ENCODE measurements around the gene MYH9. TPM values are rescaled to one million over a fixed set of nuclear protein-coding genes. Genes with fewer than 3 reads are reported as not detected.

Gene MYH9
- total and polyA plus RNA-seq, 4 donors: 32.3 to 150 (median 98.7) TPM

- H3K36me3 ChIP-seq (ENCODE audit: control insufficient read depth in 4 of 4, insufficient read depth in 3 of 4, low read depth in 1 of 4, low read length in 3 of 4): peaks cover 0 to 23% (median 18%) of the 10 kb centered on the region in 4 donors
- DNase-seq (ENCODE audit: low spot score): peak; percentile 66
- peaks cover 22 to 66% (median 41%) of the 10 kb centered on the region in 4 donors for H3K4me1 ChIP-seq (ENCODE audit: control insufficient read depth in 4 of 4, insufficient read depth in 4 of 4, low read length in 3 of 4)
- TF ChIP-seq SP1 (IDR thresholded peaks at IDR 0.05) (no peak), HNF4A (conservative IDR thresholded peaks at IDR 0.05) (no peak)
- 58% methylated on average over 15 of the region's 15 CpGs for WGBS
- no peaks in the 10 kb centered on the region for H3K9me3 ChIP-seq (ENCODE audit: control insufficient read depth in 4 of 4, low read length in 3 of 4)
- H3K27ac ChIP-seq (ENCODE audit: low read depth in 1 of 2, low read length in 2 of 2): peak overlapping the region; percentile 75 to 90
- H3K27me3 ChIP-seq (ENCODE audit: control insufficient read depth in 4 of 4, insufficient read depth in 4 of 4, low read length in 3 of 4): no peaks in the 10 kb centered on the region
- no peak overlapping the region for H3K4me3 ChIP-seq (ENCODE audit: low read depth in 1 of 3, low read length in 3 of 3)
- peak overlapping the region; percentile 0 to 26 for H3K9ac ChIP-seq (ENCODE audit: low read depth in 1 of 2, low read length in 2 of 2)
Measured at GRCh38 chr22:36331912-36332622, 55.7 kb downstream of the MYH9 start.

DNA sequence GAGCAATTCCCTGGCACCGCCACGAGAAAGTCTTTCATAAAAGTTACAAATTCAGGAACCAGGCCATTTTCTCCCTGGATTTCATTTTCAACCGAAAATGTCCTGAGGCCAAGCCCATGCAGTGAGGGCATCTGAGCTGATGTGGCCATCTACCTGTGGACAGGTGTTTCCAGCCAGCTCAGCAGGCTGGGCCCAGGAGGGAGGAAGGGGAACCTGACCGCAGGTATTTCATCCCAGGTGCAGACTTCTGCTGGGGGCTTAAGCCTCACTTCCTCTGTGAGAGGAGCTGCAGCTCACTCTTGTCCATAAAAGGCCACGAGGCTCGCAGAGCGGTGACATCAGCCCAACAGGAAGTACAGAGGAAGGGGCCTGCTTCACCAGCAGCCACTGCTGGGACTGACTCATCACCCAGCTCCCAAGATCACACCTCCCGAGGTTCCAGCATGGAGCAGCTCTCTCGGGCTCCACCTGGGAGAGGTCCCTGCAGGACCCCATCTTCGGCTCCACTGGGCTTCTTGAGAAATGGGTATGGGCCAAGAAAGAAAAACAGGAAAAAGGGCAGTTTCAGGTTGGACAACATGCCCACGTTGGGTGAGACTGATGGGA lies 56.4 kb downstream of the MYH9 start:
- Histone ChIP-seq H3K4me3 (ENCODE audit: low read depth in 1 of 3, low read length in 3 of 3) (no peak overlapping the region), H3K27ac (ENCODE audit: low read depth in 1 of 2, low read length in 2 of 2) (peak overlapping the region; percentile 75 to 90), H3K9me3 (ENCODE audit: control insufficient read depth in 4 of 4, low read length in 3 of 4) (no peaks in the 10 kb centered on the region), H3K27me3 (ENCODE audit: control insufficient read depth in 4 of 4, insufficient read depth in 4 of 4, low read length in 3 of 4) (no peaks in the 10 kb centered on the region), H3K9ac (ENCODE audit: low read depth in 1 of 2, low read length in 2 of 2) (peak overlapping the region; percentile 26 to 39), H3K36me3 (ENCODE audit: control insufficient read depth in 4 of 4, insufficient read depth in 3 of 4, low read depth in 1 of 4, low read length in 3 of 4) (peaks cover 0 to 27% (median 23%) of the 10 kb centered on the region in 4 donors), H3K4me1 (ENCODE audit: control insufficient read depth in 4 of 4, insufficient read depth in 4 of 4, low read length in 3 of 4) (peaks cover 22 to 63% (median 34%) of the 10 kb centered on the region in 4 donors)
- DNase-seq (ENCODE audit: low spot score): no peak
- TF ChIP-seq, protein P1, sequence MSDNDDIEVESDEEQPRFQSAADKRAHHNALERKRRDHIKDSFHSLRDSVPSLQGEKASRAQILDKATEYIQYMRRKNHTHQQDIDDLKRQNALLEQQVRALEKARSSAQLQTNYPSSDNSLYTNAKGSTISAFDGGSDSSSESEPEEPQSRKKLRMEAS (IDR thresholded peaks at IDR 0.05): peak; percentile 64
- TF ChIP-seq HNF4G (IDR thresholded peaks at IDR 0.05) (no peak), FOXA1 (IDR thresholded peaks at IDR 0.05) (no peak), RXRA (IDR thresholded peaks at IDR 0.05) (no peak), EGR1 (IDR thresholded peaks at IDR 0.05; ENCODE audit: low read depth in 2 of 2) (no peak), GABPA (IDR thresholded peaks at IDR 0.05 in 1 of 2, conservative IDR thresholded peaks at IDR 0.05 in 1 of 2) (peak in 1 of 2 donors; percentile 48), YY1 (IDR thresholded peaks at IDR 0.05) (peak; percentile 29), HNF4A (conservative IDR thresholded peaks at IDR 0.05) (no peak), RAD21 (IDR thresholded peaks at IDR 0.05) (no peak), SP1 (IDR thresholded peaks at IDR 0.05) (no peak), TAF1 (conservative IDR thresholded peaks at IDR 0.05) (no peak), JUND (IDR thresholded peaks at IDR 0.05) (peak; percentile 85 to 89), FOXA2 (IDR thresholded peaks at IDR 0.05) (no peak), NR2F2 (IDR thresholded peaks at IDR 0.05) (no peak)
- TF ChIP-seq, protein P2, sequence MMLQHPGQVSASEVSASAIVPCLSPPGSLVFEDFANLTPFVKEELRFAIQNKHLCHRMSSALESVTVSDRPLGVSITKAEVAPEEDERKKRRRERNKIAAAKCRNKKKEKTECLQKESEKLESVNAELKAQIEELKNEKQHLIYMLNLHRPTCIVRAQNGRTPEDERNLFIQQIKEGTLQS (IDR thresholded peaks at IDR 0.05): peak; percentile 9
- TF ChIP-seq, protein P3, sequence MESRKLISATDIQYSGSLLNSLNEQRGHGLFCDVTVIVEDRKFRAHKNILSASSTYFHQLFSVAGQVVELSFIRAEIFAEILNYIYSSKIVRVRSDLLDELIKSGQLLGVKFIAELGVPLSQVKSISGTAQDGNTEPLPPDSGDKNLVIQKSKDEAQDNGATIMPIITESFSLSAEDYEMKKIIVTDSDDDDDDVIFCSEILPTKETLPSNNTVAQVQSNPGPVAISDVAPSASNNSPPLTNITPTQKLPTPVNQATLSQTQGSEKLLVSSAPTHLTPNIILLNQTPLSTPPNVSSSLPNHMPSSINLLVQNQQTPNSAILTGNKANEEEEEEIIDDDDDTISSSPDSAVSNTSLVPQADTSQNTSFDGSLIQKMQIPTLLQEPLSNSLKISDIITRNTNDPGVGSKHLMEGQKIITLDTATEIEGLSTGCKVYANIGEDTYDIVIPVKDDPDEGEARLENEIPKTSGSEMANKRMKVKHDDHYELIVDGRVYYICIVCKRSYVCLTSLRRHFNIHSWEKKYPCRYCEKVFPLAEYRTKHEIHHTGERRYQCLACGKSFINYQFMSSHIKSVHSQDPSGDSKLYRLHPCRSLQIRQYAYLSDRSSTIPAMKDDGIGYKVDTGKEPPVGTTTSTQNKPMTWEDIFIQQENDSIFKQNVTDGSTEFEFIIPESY (IDR thresholded peaks at IDR 0.05): no peak
- TF ChIP-seq, protein P4, sequence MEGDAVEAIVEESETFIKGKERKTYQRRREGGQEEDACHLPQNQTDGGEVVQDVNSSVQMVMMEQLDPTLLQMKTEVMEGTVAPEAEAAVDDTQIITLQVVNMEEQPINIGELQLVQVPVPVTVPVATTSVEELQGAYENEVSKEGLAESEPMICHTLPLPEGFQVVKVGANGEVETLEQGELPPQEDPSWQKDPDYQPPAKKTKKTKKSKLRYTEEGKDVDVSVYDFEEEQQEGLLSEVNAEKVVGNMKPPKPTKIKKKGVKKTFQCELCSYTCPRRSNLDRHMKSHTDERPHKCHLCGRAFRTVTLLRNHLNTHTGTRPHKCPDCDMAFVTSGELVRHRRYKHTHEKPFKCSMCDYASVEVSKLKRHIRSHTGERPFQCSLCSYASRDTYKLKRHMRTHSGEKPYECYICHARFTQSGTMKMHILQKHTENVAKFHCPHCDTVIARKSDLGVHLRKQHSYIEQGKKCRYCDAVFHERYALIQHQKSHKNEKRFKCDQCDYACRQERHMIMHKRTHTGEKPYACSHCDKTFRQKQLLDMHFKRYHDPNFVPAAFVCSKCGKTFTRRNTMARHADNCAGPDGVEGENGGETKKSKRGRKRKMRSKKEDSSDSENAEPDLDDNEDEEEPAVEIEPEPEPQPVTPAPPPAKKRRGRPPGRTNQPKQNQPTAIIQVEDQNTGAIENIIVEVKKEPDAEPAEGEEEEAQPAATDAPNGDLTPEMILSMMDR (IDR thresholded peaks at IDR 0.05; ENCODE audit: low read depth, low read length, missing input control): no peak
- TF ChIP-seq, protein P5, sequence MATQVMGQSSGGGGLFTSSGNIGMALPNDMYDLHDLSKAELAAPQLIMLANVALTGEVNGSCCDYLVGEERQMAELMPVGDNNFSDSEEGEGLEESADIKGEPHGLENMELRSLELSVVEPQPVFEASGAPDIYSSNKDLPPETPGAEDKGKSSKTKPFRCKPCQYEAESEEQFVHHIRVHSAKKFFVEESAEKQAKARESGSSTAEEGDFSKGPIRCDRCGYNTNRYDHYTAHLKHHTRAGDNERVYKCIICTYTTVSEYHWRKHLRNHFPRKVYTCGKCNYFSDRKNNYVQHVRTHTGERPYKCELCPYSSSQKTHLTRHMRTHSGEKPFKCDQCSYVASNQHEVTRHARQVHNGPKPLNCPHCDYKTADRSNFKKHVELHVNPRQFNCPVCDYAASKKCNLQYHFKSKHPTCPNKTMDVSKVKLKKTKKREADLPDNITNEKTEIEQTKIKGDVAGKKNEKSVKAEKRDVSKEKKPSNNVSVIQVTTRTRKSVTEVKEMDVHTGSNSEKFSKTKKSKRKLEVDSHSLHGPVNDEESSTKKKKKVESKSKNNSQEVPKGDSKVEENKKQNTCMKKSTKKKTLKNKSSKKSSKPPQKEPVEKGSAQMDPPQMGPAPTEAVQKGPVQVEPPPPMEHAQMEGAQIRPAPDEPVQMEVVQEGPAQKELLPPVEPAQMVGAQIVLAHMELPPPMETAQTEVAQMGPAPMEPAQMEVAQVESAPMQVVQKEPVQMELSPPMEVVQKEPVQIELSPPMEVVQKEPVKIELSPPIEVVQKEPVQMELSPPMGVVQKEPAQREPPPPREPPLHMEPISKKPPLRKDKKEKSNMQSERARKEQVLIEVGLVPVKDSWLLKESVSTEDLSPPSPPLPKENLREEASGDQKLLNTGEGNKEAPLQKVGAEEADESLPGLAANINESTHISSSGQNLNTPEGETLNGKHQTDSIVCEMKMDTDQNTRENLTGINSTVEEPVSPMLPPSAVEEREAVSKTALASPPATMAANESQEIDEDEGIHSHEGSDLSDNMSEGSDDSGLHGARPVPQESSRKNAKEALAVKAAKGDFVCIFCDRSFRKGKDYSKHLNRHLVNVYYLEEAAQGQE (IDR thresholded peaks at IDR 0.05): no peak
- 52% methylated on average over 11 of the region's 11 CpGs for WGBS
